Daoy (cell line): Measurements from ENCODE around the gene B3GNT2. TPM values are rescaled to one million over a fixed set of nuclear protein-coding genes. Genes with fewer than 3 reads are reported as not detected.
A peak's percentile ranks its signal among the peaks of the same experiment; 100 is the strongest.
"Not testable (repeated sequence)": the region's sequence is repeated elsewhere in the genome, so short reads cannot be mapped to it uniquely, and the experiment has no call there.

ENCODE experiments used
- DNase-seq: peaks from one replicate; pipeline ENCODE4 v3.0.0-alpha.2; 2015; ENCODE audit warnings: low read depth
- total RNA-seq: library from RNA; depleted of rRNA; stranded (reverse); fragments of >200 nt; shearing (Covaris generic); gene quantifications from 2 replicates; pipeline ENCODE4 v1.2.3, GENCODE V29; 2014

B3GNT2 gene
- total RNA-seq, 1 experiment from 2014 or later: 17.8 TPM

DNA sequence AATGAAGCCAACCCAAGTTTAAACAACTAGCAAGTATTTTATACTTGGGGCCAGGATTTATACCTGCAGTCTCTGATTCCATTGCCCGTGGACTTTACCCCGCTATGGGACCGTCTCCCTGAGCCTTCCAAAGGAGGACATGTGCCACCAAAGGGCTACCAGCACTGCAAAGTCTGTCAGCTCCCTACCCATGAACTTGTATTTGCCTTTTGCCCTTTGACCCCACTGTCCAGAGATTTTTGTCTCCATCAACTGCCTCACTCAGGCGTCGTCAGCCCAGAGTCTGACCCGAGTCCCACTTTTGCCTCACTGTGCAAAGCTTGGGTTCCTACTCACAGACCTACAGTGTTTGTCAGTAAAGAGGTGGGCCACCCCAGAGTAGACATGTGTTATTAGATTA lies 40.6 kb downstream of the B3GNT2 start:
- no peak for DNase-seq

DNA sequence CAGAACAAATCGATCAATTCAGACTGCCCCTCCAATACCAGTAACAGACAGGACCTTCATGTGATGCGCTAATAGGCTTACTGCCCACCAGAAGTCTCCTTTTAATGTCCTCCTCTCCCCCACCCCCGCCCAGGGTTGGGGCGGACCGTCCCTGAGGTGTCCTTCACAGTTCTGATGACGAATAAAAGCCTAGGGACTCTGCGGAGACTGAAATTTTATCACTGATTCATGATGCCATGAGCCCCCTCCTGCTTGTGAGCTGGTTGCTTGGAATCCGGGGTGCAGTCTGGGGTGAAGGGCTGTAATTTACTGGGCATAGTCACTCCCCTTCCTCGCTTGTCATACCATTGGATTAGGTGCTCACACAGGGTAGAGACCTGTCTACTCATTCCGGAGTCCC lies 42.3 kb downstream of the B3GNT2 start:
- no peak for DNase-seq

DNA sequence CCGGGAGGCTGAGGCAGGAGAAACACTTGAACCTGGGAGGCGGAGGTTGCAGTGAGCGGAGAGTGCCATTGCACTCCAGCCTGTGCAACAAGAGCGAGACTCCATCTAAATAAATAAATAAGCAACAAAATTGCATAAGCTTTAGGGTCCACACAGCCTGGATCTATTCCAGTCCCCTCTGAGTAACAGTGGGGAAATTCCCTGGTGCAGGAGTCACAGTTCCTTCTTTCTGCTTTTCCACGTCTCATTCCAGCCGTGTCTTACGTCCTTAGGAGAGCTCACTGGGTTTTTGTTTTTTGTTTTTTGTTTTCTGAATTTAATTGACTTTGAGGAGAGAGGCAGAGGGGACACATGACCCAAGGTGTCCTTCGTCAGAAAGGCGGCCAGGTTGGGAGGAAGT lies 44.6 kb downstream of the B3GNT2 start:
- DNase-seq: no peak

DNA sequence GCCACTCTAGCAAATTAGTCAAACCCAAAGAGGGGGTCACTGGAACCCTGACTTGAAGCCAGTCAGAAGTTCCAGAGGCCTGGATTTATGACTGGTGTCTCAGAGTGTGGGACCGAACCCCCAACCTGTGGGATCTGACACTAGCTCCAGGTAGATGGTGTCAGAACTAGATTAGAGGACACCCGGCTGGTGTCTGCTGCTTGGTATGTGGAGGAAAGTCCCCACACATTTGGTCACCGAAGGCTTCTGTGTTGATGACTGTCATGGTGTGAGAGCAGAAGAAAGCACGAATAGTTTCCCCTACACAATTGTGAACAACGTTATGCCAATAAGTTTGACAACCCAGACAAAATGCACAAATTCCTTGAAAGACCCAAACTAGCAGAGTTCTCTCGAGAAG lies 48.1 kb downstream of the B3GNT2 start:
- DNase-seq: no peak

DNA sequence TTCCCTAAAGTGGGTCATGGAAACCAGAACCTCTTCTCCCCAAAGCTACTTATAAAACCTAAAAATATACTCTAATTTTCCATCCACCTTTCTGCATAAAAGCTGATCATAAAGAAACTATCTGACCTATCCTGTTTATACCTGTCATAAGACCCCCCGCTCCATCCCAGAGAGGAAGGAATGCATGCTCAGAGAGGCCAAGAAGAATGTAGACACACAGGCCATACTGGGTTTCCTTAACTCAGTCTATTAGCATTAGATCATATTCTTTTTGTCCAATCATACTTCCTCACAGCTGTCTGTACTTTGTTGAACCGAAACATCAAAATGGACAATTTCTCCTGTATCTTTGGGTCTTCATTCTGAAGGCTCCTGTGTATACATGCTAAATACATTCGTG lies 52.3 kb downstream of the B3GNT2 start:
- no peak for DNase-seq

DNA sequence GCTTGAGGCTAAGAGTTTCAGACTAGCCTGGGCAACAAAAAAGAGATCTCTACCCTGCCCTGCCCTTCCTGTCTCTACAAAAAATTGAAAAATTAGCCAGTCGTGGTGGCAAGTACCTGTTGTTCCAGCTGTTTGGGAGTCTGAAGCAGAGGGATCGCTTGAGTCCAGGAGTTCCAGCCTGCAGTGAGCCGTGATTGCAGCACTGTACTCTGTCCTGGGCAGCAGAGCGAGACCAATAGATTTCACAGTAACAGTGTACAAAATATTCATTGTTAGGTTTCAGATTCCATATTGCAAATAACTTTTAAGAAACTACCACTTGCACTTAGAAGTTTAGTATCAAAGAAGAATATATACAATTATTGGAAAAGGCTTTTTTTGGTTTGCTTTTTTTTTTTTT lies 54.3 kb downstream of the B3GNT2 start:
- no peak for DNase-seq

DNA sequence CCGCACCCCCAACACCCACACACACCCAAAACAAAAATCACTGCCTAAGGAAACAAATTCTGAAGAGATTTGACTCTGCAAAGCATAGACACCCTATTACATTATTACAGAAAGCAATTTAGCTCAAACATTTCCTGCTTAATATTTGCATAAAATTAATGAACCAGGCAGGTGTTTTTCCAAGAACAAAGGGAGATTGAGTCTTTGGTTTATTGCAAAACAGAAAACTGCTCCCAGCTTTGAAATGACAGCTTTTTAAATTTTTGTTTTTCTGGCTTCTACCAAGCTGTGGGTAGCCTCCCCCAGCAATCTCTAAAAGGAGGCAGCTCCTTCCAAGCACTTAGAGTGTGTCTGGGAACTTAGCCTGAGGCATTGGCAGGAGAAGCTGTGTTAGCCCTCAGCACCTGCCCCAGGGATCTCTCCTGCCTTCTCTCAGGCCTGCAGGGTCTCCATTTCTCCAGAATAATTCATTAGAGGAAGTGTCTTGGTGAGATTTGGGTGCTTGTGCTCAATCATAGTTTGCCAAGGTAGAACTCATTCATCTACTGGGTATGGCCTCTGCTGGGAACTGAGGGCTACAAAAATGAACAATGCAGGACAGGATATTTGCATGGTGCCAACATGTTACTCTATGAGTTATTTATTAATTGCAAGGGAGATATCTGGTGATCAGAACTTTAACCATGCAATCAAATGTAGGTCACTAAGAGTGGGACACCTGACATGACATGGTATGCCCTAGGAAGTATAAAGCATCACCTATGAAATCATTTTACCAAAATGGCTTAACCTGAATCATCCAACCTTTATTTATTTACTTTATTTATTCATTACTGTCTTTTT lies 58.7 kb downstream of the B3GNT2 start:
- DNase-seq: no peak

DNA sequence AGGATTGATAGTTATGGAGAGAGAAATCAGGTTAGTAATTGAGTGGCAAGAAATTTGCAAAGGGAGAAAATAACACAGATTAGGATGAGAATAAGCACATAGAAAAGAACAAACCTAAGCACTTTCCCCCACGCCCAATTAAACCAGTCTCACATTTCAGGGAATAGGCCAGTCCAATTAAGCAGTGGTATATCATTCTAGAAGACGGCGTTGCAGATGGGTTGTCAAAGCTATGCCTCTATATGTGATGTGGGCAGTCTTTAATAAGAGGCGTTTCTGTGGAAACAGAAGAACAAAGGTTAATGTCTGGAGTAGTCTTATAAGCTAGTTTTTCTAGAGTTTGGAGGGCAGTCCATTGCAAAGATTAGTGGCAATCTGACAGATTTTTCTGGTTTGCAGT lies 61.6 kb downstream of the B3GNT2 start:
- no peak for DNase-seq

DNA sequence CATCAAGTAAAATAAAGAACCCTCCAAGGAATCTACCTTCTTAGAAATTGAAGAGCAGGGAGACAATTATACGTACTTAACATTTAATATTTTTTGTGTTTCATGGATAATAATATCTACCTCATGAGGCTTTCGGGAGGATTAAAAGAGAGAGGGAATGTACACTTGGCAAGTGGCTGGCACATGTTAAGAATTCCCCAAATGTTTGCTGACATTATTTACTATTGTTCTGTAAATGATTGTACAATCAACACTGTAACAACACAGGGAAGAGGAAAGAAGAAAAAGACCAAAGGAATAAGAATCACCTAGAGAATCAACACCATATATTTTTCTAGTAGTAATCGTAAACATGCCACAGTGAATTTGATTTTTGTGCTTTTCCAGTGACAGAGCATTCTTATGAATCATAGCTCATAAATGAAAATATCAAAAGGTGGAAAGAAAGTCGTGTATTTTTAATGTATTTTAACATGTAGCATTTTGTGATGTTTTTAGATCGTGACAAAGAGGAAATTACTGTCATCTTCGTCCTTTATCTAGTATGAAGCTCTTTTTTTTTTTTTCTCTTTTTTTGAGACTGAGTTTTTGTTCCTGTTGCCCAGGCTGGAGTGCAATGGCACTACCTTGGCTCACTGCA lies 67.3 kb downstream of the B3GNT2 start:
- DNase-seq: no peak

DNA sequence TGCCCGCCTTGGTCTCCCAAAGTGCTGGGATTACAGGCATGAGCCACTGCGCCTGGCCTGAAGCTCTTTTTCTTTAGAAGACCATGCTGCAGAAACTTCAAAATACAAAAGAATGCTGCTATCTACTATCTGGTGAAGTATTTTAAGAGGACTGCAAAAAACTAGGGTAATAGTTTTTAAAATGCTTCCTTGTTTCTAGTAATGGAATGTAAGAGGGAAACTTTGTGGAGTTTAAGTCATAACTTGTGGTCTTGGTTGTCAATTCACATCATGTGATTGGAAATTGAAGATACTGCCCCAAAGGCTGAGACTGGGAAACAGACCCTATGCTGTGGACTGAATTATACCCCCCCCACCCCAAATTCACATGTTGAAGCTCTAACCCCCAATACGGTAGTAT lies 68.3 kb downstream of the B3GNT2 start:
- no peak for DNase-seq

DNA sequence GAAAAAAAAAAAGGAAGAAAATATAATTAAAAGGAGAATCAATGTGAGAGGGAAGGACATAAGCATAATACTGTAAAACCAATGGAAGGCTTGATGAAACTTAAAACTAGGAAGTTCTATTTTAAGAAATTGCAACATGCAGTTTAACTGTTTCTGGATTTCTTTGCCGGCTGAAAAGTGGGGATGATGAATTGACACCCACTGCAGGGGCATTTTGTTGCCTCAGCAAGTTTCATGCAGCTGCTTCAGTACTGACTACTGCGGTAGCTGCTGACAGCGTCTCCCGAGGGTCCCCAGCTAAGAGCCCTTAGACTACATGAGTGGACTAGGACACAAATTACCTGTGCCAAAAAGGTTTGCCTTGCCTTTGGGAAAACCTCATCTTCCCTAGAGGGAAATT lies 69.2 kb downstream of the B3GNT2 start:
- no peak for DNase-seq

DNA sequence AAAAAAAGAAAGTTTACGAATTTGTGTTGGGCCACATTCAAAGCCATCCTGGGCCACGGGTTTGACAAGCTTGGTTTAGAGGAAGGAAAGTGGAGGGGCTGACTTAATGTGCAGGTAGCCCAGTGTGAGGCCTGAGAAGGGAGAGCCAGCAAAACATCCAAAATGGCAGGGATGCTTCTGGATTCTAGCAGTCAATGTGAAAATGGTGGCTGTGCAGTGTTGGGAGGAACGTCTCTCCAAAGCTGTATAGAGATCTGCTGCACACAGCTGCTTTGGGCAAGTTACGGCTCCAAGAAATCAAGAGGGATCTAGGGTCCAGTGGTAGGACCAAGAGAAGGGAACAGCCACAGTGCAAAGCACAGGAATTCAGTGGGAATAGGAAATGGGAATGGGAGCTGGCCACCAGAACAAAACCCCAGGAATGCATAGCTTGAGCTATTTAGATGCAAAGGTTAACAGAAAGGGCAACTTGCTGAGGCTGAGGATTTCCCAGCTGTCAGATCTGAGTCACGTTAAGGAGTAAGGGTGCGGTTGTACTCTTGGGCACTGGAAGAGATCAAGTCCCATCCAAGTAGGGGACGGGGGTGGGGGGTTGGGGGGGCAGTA lies 70.6 kb downstream of the B3GNT2 start:
- DNase-seq: peak; percentile 53

DNA sequence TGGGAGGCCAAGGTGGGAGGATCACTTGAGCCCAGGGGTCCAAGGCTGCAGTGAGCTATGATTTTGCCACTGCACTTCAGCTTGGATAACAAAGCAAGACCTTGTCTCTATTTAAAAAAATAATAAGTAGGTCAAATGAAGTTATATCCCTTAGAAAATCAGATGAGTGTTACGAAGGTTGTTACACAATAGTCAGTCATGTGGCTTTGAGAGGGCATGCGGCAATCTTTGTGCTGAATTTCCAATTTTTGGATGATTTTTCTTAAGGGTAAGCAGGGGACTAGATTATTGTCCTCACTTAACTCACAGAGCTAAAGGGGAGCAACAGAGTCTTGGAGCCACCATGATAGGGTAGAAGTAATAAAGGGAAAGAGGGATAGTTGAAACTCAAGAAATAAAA lies 71.8 kb downstream of the B3GNT2 start:
- DNase-seq: no peak

DNA sequence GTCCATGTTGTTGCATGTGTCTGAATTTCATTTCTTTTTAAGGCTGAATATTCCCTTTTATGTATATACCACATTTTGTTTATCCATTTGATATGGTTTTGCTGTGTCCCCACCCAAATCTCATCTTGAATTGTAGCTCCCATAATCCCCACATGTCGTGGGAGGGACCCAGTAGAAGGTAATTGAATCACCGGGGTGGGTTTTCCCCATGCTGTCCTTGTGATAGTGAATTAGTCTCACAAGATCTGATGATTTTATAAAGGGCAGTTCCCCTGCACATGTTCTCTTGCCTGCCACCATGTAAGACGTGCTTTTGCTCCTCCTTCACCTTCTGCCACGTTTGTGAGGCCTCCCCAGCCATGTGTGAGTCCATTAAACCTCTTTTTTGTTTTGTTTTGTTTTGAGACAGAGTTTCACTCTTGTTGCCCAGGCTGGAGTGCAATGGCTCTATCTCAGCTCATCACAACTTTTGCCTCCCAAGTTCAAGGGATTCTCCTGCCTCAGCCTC lies 72.8 kb downstream of the B3GNT2 start:
- not testable (repeated sequence) for DNase-seq

DNA sequence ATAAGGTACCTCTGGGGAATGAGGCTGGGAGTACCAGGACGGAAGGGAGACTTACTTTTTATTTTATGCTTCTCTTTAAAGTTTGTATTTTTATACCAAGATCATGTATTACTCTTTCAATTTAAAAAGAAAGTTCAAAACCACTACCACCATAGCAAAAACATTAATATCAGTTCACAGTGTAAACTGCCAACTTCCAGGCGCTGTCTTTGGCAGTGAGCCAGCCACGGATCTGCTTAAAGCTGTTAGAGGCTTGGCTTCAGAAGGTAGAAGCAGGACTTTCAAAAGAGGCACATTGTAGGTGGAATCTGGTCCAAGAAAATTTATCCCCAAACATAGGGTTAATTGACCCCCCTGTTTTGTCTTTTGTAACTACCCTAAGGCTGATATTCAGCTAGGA lies 74.8 kb downstream of the B3GNT2 start:
- DNase-seq: peak; percentile 17
